ENCODE measurements around the gene FGD3. TPM values are rescaled to one million over a fixed set of nuclear protein-coding genes. Genes with fewer than 3 reads are reported as not detected.

The FGD3 gene
- total RNA-seq, 2 donors from 2014 or later = 6.2 to 11.0 TPM

DNA sequence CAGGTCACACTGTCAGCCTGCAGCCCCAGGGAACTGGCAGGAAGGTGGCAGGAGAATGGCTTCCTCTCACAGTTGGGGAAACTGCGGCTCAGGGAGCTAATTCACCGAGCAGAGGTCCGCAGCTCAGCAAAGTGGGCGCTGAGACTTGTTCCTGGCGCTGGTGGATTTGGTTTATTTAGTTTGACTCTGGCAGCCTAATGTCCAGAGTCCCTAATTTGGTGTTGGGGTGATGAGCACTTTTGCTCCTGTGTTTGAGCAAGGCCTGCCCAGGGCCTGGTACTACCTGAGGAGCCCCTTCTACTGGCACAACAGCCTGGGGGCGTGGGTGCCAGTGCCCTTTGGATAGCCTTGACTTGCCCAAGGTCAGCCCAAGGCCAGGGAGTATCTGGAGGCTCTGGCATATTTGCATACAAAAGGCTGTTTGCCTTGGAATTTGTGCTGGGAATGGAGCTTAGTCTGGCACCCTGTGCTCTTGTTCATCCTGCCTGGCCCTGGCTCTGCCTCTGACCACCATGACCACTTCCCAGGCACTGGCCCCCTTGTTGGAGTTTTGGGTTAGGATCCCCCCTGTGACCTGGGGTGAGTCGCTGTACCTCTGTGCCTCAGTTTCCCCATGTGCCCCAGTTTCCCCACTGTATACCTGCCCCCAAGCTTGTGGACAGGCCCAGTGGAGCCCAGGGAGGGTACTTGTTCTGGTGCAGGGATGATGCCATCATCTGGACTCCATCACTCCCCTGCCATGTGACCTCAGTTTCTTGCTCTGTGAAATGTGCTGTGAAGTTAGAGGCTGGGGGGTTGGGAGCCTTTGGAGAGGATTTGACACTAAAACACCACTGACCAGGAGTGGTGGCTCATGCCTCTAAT lies 112.6 kb downstream of the FGD3 start:
- Histone ChIP-seq H3K4me1 (replicated peaks) (no peaks in the 10 kb centered on the region), H3K9me3 (no peaks in the 10 kb centered on the region), H3K36me3 (no peaks in the 10 kb centered on the region), H3K27ac (no peak overlapping the region), H3K4me3 (peak overlapping the region in 1 of 2 donors; percentile 33), H3K27me3 (replicated peaks; ENCODE audit: insufficient read depth) (no peaks in the 10 kb centered on the region)
- 92% methylated on average over 7 of the region's 7 CpGs for WGBS
- no peak for TF ChIP-seq POLR2A (IDR thresholded peaks at IDR 0.05)
- TF ChIP-seq, protein P1, sequence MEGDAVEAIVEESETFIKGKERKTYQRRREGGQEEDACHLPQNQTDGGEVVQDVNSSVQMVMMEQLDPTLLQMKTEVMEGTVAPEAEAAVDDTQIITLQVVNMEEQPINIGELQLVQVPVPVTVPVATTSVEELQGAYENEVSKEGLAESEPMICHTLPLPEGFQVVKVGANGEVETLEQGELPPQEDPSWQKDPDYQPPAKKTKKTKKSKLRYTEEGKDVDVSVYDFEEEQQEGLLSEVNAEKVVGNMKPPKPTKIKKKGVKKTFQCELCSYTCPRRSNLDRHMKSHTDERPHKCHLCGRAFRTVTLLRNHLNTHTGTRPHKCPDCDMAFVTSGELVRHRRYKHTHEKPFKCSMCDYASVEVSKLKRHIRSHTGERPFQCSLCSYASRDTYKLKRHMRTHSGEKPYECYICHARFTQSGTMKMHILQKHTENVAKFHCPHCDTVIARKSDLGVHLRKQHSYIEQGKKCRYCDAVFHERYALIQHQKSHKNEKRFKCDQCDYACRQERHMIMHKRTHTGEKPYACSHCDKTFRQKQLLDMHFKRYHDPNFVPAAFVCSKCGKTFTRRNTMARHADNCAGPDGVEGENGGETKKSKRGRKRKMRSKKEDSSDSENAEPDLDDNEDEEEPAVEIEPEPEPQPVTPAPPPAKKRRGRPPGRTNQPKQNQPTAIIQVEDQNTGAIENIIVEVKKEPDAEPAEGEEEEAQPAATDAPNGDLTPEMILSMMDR (IDR thresholded peaks at IDR 0.05) = no peak
- no peak for TF ChIP-seq POLR2AphosphoS5 (IDR thresholded peaks at IDR 0.05)
- no peak for DNase-seq (ENCODE audit: low spot score)
- intact Hi-C loops (cut with DNase I) = no loop called here

DNA sequence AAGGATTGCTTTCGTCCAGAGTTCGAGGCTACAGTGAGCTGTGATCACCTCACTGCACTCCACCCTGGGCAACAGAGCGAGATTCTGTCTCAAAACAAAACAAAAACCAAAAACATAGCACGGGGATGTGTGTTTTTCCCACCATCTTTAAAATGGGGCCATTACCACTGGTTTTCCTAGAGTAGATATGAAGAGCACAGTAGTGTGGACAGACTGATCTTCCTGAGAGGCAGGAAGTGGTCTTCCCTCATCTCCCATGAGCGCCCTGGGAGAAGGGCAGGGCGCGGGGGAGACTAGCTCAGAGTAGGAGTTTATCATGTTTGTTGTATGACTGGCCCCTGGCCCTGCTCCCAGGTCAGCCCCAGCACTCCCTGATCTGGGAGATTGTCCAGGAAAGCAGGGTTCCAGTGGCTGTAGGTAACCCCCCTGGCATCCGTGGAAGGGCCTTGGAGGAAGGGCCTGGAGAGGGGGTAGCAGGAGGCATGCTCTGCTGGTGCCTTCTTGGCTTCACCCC lies 113.5 kb downstream of the FGD3 start:
- intact Hi-C loops (cut with DNase I) = no loop called here
- H3K4me3 ChIP-seq = no peak overlapping the region
- H3K27ac ChIP-seq = no peak overlapping the region
- no peak for DNase-seq (ENCODE audit: low spot score)
- H3K4me1 ChIP-seq (replicated peaks) = no peaks in the 10 kb centered on the region
- WGBS = 74% methylated on average over 8 of the region's 8 CpGs
- no peaks in the 10 kb centered on the region for H3K36me3 ChIP-seq
- no peaks in the 10 kb centered on the region for H3K9me3 ChIP-seq
- no peaks in the 10 kb centered on the region for H3K27me3 ChIP-seq (replicated peaks; ENCODE audit: insufficient read depth)
- no peak for TF ChIP-seq POLR2A (IDR thresholded peaks at IDR 0.05)
- no peak for TF ChIP-seq POLR2AphosphoS5 (IDR thresholded peaks at IDR 0.05)
- TF ChIP-seq, protein P1 (IDR thresholded peaks at IDR 0.05) = no peak

DNA sequence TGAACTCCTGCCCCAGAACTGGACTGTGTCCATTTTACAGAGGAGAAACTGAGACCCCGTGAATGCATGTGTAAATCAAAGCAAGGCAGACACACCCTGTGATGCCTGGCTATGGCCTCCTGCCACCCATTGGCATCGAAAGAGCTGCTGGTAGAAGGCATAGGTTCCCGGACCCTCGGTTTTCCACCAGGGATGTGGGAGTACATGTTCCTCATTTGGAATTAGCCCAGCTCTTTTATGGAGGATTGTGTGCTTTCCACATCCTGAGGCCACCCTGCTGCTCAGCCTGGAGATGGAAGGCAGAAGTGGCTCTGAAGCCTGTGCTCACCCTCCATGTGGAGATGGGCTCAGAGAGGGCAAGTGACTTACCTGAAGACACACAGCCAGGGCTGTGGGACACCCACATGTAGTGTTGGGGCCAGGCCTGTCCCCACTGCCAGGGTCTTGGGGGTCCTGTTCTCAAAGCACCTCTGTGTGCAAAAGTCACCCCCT lies 114.0 kb downstream of the FGD3 start:
- Histone ChIP-seq H3K4me1 (replicated peaks) (no peaks in the 10 kb centered on the region), H3K27me3 (replicated peaks; ENCODE audit: insufficient read depth) (no peaks in the 10 kb centered on the region), H3K9me3 (no peaks in the 10 kb centered on the region), H3K27ac (no peak overlapping the region), H3K36me3 (no peaks in the 10 kb centered on the region), H3K4me3 (no peak overlapping the region)
- no peak for DNase-seq (ENCODE audit: low spot score)
- WGBS = 77% methylated on average over 4 of the region's 4 CpGs
- intact Hi-C loops (cut with DNase I) = no loop called here
- TF ChIP-seq, protein P1 (IDR thresholded peaks at IDR 0.05) = no peak
- TF ChIP-seq POLR2AphosphoS5 (IDR thresholded peaks at IDR 0.05) = no peak
- TF ChIP-seq POLR2A (IDR thresholded peaks at IDR 0.05) = no peak

DNA sequence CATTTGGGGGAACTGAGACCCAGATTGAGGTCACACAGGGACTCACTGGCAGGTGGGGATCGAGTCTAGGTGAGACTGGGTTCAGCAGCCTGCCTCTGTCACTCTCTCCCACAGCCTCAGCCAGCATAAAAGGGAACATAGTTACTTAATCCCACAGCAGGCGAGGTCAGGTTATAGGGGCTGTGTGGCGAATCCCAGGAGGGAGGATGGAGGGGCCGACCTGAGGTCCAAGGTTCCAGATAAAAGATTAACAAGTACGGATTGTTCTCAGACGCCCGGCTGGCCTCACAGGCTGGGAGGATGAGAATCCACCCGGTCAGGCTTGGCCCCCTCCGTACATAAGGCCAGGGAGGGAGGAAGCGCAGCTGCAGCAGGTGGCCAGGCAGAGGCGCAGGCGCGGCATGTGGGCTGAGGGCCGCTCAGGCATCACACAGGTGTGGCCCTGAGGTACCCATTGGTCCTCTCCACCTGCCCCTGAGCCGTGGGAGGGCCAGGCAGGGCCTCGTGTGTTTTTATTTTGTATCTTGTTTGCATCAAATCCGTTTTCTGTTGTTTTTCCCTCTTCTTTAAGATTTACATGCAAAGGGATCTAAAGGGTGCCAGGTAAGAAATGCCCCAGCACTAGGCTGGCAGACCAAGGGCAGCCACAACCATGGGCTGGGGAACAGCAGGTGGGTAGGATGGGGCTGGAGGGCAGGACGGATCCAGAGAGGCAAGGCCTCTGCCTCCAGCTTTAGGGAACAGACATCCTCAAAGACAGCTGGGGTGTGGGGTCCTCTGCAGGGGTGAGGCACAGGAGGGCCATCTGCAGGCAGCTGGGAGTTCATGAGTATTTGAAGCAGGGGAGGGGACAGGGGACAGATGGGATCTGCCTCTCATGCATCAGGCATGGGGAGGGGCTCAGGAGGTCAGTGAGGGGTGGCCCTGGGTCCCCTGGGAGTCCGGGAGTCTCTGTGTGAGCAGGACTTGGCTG lies 114.8 kb downstream of the FGD3 start:
- Histone ChIP-seq H3K27ac (no peak overlapping the region), H3K4me1 (replicated peaks) (no peaks in the 10 kb centered on the region), H3K27me3 (replicated peaks; ENCODE audit: insufficient read depth) (no peaks in the 10 kb centered on the region), H3K4me3 (no peak overlapping the region), H3K9me3 (no peaks in the 10 kb centered on the region), H3K36me3 (no peaks in the 10 kb centered on the region)
- TF ChIP-seq, protein P1 (IDR thresholded peaks at IDR 0.05) = no peak
- TF ChIP-seq POLR2A (IDR thresholded peaks at IDR 0.05) = no peak
- TF ChIP-seq POLR2AphosphoS5 (IDR thresholded peaks at IDR 0.05) = no peak
- WGBS = 84% methylated on average over 19 of the region's 19 CpGs
- no peak for DNase-seq (ENCODE audit: low spot score)
- intact Hi-C loops (cut with DNase I) = no loop called here
